GM12878 (cell line): ENCODE data around the gene LUZP2. TPM values are rescaled to one million over a fixed set of nuclear protein-coding genes. Genes with fewer than 3 reads are reported as not detected.

Experiments
- CBFB ChIP-seq: IDR thresholded peaks from 2 replicates; pipeline ENCODE4 v1.6.1; 2016; ENCODE audit warnings: antibody characterized with exemption, low read depth
- ESRRA ChIP-seq: IDR thresholded peaks from 2 replicates; pipeline ENCODE4 v1.6.1; 2012; ENCODE audit warnings: mild to moderate bottlenecking, low read length, improper control_type of control experiment
- HCFC1 ChIP-seq: fragments of 150-350 bp; IDR thresholded peaks from 2 replicates; pipeline ENCODE4 v1.6.1; 2014; ENCODE audit warnings: low read length
- JUNB ChIP-seq: IDR thresholded peaks from 2 replicates; pipeline ENCODE4 v1.6.1; 2016; ENCODE audit warnings: antibody characterized with exemption, mild to moderate bottlenecking
- POLR2A ChIP-seq: IDR thresholded peaks from 2 replicates; pipeline ENCODE4 v1.6.1; 2011; ENCODE audit warnings: low read depth, mild to moderate bottlenecking, low read length
- SUZ12 ChIP-seq: fragments of 200-600 bp; sonication (generic); IDR thresholded peaks from one replicate; pipeline ENCODE4 v1.6.1; 2018; ENCODE audit warnings: antibody characterized with exemption, mild to moderate bottlenecking; ENCODE audit not compliant: unreplicated experiment
- ZBTB11 ChIP-seq: fragments of 450-650 bp; formaldehyde crosslinking; IDR thresholded peaks from 2 replicates; pipeline ENCODE4 v1.5.0; 2022; ENCODE audit warnings: mild to moderate bottlenecking, missing genetic modification characterization
- ZNF207 ChIP-seq: fragments of 450-650 bp; IDR thresholded peaks from 2 replicates; pipeline ENCODE4 v1.6.1; 2014; ENCODE audit warnings: antibody characterized with exemption, mild to moderate bottlenecking, borderline replicate concordance
- polyA plus RNA-seq, 11 experiments: library from polyadenylated mRNA; depleted of rRNA in 4 of 11; unstranded in 6 of 11; stranded (reverse) in 5 of 11; fragments of >200 nt; fragmentation: Nextera tagmentation in 4 of 11; fragmentation: Illumina TruSeq in 1 of 11; extraction: Ambion mirVana in 4 of 11; extraction: Trizol in 1 of 11; gene quantifications; 1 replicate in 1 of 11; 2 replicates in 10 of 11; pipeline versions ENCODE4 v1.2.1 to v1.2.3, GENCODE V29; 2011 to 2016; ENCODE audit warnings: inconsistent platforms in 2 of 11, missing spikeins in 2 of 11, low read depth in 1 of 11
- total RNA-seq, 4 experiments: library from RNA; depleted of rRNA in 3 of 4; stranded (reverse); fragments of >200 nt in 3 of 4; fragmentation: Illumina TruSeq in 1 of 4; extraction: Trizol in 1 of 4; gene quantifications; 2 replicates each; pipeline versions ENCODE4 v1.2.1 to v1.2.3, GENCODE V29; 2013 to 2021
- TF ChIP-seq, protein P1 (sequence below): fragments of 450-650 bp; IDR thresholded peaks from 2 replicates; pipeline ENCODE4 v1.6.1; 2018; ENCODE audit warnings: borderline replicate concordance, mild to moderate bottlenecking; ENCODE audit not compliant: partially characterized antibody

Gene LUZP2
- total and polyA plus RNA-seq, 10 of the 15 experiments (the other 5 are each of a cell fraction or from before 2014, with no cell fraction given) = not detected

- TF ChIP-seq ZNF207 (no peak), ESRRA (no peak), SUZ12 (no peak), JUNB (no peak), HCFC1 (no peak), CBFB (no peak), ZBTB11 (CRISPR knock-in tag) (no peak), POLR2A (no peak)
- TF ChIP-seq, protein P1, sequence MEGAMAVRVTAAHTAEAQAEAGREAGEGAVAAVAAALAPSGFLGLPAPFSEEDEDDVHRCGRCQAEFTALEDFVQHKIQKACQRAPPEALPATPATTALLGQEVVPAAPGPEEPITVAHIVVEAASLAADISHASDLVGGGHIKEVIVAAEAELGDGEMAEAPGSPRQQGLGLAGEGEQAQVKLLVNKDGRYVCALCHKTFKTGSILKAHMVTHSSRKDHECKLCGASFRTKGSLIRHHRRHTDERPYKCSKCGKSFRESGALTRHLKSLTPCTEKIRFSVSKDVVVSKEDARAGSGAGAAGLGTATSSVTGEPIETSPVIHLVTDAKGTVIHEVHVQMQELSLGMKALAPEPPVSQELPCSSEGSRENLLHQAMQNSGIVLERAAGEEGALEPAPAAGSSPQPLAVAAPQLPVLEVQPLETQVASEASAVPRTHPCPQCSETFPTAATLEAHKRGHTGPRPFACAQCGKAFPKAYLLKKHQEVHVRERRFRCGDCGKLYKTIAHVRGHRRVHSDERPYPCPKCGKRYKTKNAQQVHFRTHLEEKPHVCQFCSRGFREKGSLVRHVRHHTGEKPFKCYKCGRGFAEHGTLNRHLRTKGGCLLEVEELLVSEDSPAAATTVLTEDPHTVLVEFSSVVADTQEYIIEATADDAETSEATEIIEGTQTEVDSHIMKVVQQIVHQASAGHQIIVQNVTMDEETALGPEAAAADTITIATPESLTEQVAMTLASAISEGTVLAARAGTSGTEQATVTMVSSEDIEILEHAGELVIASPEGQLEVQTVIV = no peak
These were observed 192.1 kb downstream of the LUZP2 start (continued) for GRCh38 chr11:24688981-24689380.
